Esophagus muscularis mucosa (tissue), 3 donors: ENCODE measurements around the gene EFHC1.

Experiments used
- POLR2A ChIP-seq: fragments of 450-650 bp; IDR thresholded peaks from one replicate; pipeline ENCODE4 v1.6.1; 2017; ENCODE audit warnings: antibody characterized with exemption, moderate library complexity, mild to moderate bottlenecking, low read depth
- POLR2AphosphoS5 ChIP-seq, 2 donors: sonication (generic); formaldehyde crosslinking; IDR thresholded peaks; one replicate each; pipeline ENCODE4 v1.6.1; 2017; ENCODE audit warnings: antibody characterized with exemption in 2 of 2
- TF ChIP-seq, protein P1 (sequence below), 3 experiments: fragments of 200-600 bp in 2 of 3; fragments of 450-650 bp in 1 of 3; sonication (generic) in 2 of 3; IDR thresholded peaks; one replicate each; pipeline ENCODE4 v1.5.1; 2017 to 2019; ENCODE audit warnings: antibody characterized with exemption in 3 of 3, mild to moderate bottlenecking in 2 of 3, moderate library complexity in 1 of 3

DNA sequence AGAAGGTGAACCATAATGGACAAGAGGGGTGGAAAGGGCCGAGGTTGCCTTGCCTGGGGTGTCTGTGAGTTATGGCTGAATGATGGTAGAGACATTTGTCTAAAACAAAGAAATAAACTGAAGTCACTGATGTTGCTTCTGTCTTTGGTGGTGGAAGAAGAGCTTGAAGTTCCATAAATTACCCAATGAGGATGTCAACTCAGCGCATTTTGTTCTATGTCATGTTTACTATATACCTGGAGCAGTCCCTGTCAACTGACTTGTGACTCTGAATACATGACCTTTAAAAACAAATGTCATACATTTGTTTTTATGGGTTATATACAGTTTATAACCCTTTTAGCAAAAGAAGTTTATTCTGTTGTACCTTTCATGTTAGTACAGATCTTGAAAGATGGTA, 2.0 kb downstream of the EFHC1 start:
- TF ChIP-seq POLR2A (no peak), POLR2AphosphoS5 (IDR thresholded peaks at IDR 0.05) (no peak)
- TF ChIP-seq, protein P1, sequence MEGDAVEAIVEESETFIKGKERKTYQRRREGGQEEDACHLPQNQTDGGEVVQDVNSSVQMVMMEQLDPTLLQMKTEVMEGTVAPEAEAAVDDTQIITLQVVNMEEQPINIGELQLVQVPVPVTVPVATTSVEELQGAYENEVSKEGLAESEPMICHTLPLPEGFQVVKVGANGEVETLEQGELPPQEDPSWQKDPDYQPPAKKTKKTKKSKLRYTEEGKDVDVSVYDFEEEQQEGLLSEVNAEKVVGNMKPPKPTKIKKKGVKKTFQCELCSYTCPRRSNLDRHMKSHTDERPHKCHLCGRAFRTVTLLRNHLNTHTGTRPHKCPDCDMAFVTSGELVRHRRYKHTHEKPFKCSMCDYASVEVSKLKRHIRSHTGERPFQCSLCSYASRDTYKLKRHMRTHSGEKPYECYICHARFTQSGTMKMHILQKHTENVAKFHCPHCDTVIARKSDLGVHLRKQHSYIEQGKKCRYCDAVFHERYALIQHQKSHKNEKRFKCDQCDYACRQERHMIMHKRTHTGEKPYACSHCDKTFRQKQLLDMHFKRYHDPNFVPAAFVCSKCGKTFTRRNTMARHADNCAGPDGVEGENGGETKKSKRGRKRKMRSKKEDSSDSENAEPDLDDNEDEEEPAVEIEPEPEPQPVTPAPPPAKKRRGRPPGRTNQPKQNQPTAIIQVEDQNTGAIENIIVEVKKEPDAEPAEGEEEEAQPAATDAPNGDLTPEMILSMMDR (IDR thresholded peaks at IDR 0.05), result no peak
